GM23248 (cell line): ENCODE results near the gene OR2Y1.

ENCODE experiments used
- EZH2 ChIP-seq: fragments of 200-600 bp; sonication (generic); IDR thresholded peaks from 2 replicates; pipeline ENCODE4 v1.6.1; 2018; ENCODE audit warnings: antibody characterized with exemption, mild to moderate bottlenecking; ENCODE audit not compliant: insufficient read depth, poor library complexity, severe bottlenecking
- EZH2phosphoT487 ChIP-seq: fragments of 200-600 bp; sonication (generic); IDR thresholded peaks from 2 replicates; pipeline ENCODE4 v1.6.1; 2018; ENCODE audit warnings: antibody characterized with exemption, moderate library complexity, mild to moderate bottlenecking, low read depth; ENCODE audit not compliant: insufficient read depth

- no peak for TF ChIP-seq EZH2
- no peak for TF ChIP-seq EZH2phosphoT487
Observed at GRCh38 chr5:180739271-180739670, 587 bp downstream of the OR2Y1 start.
